Measurements from ENCODE around the gene ZCCHC9.

ZCCHC9 gene

DNA sequence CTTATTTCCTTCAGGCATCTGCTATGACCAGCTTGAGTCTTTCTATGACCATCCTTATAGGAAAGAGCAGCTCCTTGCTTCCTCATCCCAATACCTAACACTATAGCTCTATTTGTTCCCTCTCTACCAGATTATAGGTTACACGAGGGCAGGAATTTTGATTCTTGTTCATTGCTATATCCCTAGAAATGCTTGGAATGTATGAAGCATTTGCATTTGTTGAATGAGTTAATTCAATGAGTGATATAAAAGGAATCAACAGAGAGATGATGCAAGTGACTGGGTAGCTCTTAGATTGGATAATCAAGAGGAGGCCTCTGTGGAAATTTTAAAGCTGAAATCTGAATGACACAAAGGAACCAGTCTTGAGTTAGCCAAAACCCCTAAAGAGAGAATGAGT, 13.9 kb downstream of the ZCCHC9 start:
- Histone ChIP-seq H3K9me3 (ENCODE audit: insufficient read depth, low read depth, low read length) (no peaks in the 10 kb centered on the region), H3K4me3 (ENCODE audit: low read length, poor library complexity, severe bottlenecking) (no peak overlapping the region), H3K9me2 (replicated peaks; ENCODE audit: low read depth, low read length) (no peaks in the 10 kb centered on the region), H3K4me2 (ENCODE audit: low read depth, low read length, poor library complexity, severe bottlenecking) (no peak overlapping the region), H3K9ac (ENCODE audit: low read depth, low read length, poor library complexity, severe bottlenecking) (no peak overlapping the region), H3K4me1 (ENCODE audit: insufficient read depth, low read length, poor library complexity, severe bottlenecking) (no peaks in the 10 kb centered on the region), H2AFZ (ENCODE audit: low read length) (no peak overlapping the region), H3K36me3 (ENCODE audit: insufficient read depth, low read length) (peaks cover 2% of the 10 kb centered on the region; the same call in 1 of the 2 replicates), H3K27me3 (ENCODE audit: insufficient read depth, low read length, poor library complexity, severe bottlenecking) (no peaks in the 10 kb centered on the region), H3K79me2 (ENCODE audit: insufficient read depth, low read length) (no peaks in the 10 kb centered on the region), H3F3A (ENCODE audit: low read depth) (no peaks in the 10 kb centered on the region), H4K20me1 (ENCODE audit: insufficient read depth, low read length, poor library complexity, severe bottlenecking) (no peaks in the 10 kb centered on the region)
- no peak for TF ChIP-seq EZH2phosphoT487 (IDR thresholded peaks at IDR 0.05; ENCODE audit: borderline replicate concordance)
- TF ChIP-seq, protein P1, sequence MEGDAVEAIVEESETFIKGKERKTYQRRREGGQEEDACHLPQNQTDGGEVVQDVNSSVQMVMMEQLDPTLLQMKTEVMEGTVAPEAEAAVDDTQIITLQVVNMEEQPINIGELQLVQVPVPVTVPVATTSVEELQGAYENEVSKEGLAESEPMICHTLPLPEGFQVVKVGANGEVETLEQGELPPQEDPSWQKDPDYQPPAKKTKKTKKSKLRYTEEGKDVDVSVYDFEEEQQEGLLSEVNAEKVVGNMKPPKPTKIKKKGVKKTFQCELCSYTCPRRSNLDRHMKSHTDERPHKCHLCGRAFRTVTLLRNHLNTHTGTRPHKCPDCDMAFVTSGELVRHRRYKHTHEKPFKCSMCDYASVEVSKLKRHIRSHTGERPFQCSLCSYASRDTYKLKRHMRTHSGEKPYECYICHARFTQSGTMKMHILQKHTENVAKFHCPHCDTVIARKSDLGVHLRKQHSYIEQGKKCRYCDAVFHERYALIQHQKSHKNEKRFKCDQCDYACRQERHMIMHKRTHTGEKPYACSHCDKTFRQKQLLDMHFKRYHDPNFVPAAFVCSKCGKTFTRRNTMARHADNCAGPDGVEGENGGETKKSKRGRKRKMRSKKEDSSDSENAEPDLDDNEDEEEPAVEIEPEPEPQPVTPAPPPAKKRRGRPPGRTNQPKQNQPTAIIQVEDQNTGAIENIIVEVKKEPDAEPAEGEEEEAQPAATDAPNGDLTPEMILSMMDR (conservative IDR thresholded peaks at IDR 0.05; ENCODE audit: low read length), result no peak

DNA sequence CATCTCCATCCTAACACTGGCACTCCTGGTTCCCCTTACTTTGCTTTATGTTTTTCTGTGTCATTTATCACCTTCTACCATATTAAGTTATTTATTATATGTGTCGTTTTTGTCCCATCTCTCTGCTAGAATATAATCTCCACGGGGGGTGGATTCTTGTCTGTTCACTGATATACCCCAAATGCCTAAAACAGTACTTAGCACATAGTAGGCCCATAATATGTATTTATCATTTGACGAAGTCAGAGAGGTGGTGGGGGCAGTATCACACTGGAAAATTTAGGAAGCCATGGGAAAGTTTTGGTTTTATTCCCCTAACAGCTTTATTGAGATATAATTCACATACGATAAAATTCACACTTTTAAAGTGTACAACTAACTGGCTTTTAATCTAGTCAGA, 14.4 kb downstream of the ZCCHC9 start:
- no peaks in the 10 kb centered on the region for H3K4me1 ChIP-seq (ENCODE audit: insufficient read depth, low read length, poor library complexity, severe bottlenecking)
- no peaks in the 10 kb centered on the region for H3K9me3 ChIP-seq (ENCODE audit: insufficient read depth, low read depth, low read length)
- H3K4me3 ChIP-seq (ENCODE audit: low read length, poor library complexity, severe bottlenecking), result no peak overlapping the region
- no peaks in the 10 kb centered on the region for H4K20me1 ChIP-seq (ENCODE audit: insufficient read depth, low read length, poor library complexity, severe bottlenecking)
- H3K9me2 ChIP-seq (replicated peaks; ENCODE audit: low read depth, low read length), result no peaks in the 10 kb centered on the region
- no peak overlapping the region for H3K9ac ChIP-seq (ENCODE audit: low read depth, low read length, poor library complexity, severe bottlenecking)
- TF ChIP-seq EZH2phosphoT487 (IDR thresholded peaks at IDR 0.05; ENCODE audit: borderline replicate concordance), result no peak
- TF ChIP-seq, protein P1 (conservative IDR thresholded peaks at IDR 0.05; ENCODE audit: low read length), result no peak
- no peak overlapping the region for H3K4me2 ChIP-seq (ENCODE audit: low read depth, low read length, poor library complexity, severe bottlenecking)
- H3K36me3 ChIP-seq (ENCODE audit: insufficient read depth, low read length), result peaks cover 2% of the 10 kb centered on the region; the same call in 1 of the 2 replicates
- no peaks in the 10 kb centered on the region for H3F3A ChIP-seq (ENCODE audit: low read depth)
- no peak overlapping the region for H2AFZ ChIP-seq (ENCODE audit: low read length)
- no peaks in the 10 kb centered on the region for H3K27me3 ChIP-seq (ENCODE audit: insufficient read depth, low read length, poor library complexity, severe bottlenecking)
- no peaks in the 10 kb centered on the region for H3K79me2 ChIP-seq (ENCODE audit: insufficient read depth, low read length)

DNA sequence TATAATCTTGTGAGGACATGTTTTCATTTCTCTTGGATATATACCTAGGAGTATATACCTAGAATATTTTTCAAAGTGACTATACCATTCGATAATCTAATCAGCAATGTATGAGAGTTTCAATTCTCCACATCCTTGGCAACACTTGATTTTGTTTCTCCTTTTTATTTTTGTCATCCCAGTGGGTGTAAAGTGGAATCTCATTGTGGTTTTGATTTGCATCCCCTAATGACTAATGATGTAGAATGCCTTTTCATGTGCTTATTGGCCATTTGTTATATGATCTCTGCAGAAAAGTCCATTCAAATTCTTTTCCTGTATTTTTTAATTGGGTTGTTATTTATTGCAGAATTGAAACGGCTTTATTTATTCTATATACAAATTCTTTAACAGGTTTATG, 15.2 kb downstream of the ZCCHC9 start:
- no peak for TF ChIP-seq EZH2phosphoT487 (IDR thresholded peaks at IDR 0.05; ENCODE audit: borderline replicate concordance)
- TF ChIP-seq, protein P1 (conservative IDR thresholded peaks at IDR 0.05; ENCODE audit: low read length), result no peak
- no peaks in the 10 kb centered on the region for H3K79me2 ChIP-seq (ENCODE audit: insufficient read depth, low read length)
- no peak overlapping the region for H2AFZ ChIP-seq (ENCODE audit: low read length)
- H3K9me2 ChIP-seq (replicated peaks; ENCODE audit: low read depth, low read length), result no peaks in the 10 kb centered on the region
- no peaks in the 10 kb centered on the region for H4K20me1 ChIP-seq (ENCODE audit: insufficient read depth, low read length, poor library complexity, severe bottlenecking)
- H3F3A ChIP-seq (ENCODE audit: low read depth), result no peaks in the 10 kb centered on the region
- H3K4me2 ChIP-seq (ENCODE audit: low read depth, low read length, poor library complexity, severe bottlenecking), result no peak overlapping the region
- no peaks in the 10 kb centered on the region for H3K9me3 ChIP-seq (ENCODE audit: insufficient read depth, low read depth, low read length)
- no peaks in the 10 kb centered on the region for H3K27me3 ChIP-seq (ENCODE audit: insufficient read depth, low read length, poor library complexity, severe bottlenecking)
- H3K9ac ChIP-seq (ENCODE audit: low read depth, low read length, poor library complexity, severe bottlenecking), result no peak overlapping the region
- H3K4me3 ChIP-seq (ENCODE audit: low read length, poor library complexity, severe bottlenecking), result no peak overlapping the region
- peaks cover 2% of the 10 kb centered on the region; the same call in 1 of the 2 replicates for H3K36me3 ChIP-seq (ENCODE audit: insufficient read depth, low read length)
- no peaks in the 10 kb centered on the region for H3K4me1 ChIP-seq (ENCODE audit: insufficient read depth, low read length, poor library complexity, severe bottlenecking)

Measured in Loucy (cell line).